Stimulated activated CD4-positive, alpha-beta T cell treated with anti-CD3 and anti-CD28 coated beads, Interleukin-2, amount 100 ng/mL, for 48 hours (primary cell): ENCODE measurements around the gene YY1AP1.
"Not testable (repeated sequence)": the region's sequence is repeated elsewhere in the genome, so short reads cannot be mapped to it uniquely, and the experiment has no call there.

Experiments used
- DNase-seq, 2 donors: peaks; one replicate each; pipeline ENCODE4 v3.0.0-alpha.2; 2020

YY1AP1 gene

GRCh38 chr1:155695072-155695471 is 6.5 kb upstream of the YY1AP1 start:
- no peak for DNase-seq

- DNase-seq: no peak
Measured at GRCh38 chr1:155694167-155694566, 5.6 kb upstream of the YY1AP1 start.

- no peak for DNase-seq
Measured at GRCh38 chr1:155691992-155692528, 3.5 kb upstream of the YY1AP1 start.

- DNase-seq: not testable (repeated sequence)
Measured at GRCh38 chr1:155689081-155689607, 570 bp upstream of the YY1AP1 start, which contains the start of gene DAP3. Gene DAP3, plus strand, starts transcription at chr1:155689091. Its CDS starts 20,689 bp downstream, at chr1:155709780.

GRCh38 chr1:155687705-155688323 is 760 bp downstream of the YY1AP1 start:
- not testable (repeated sequence) for DNase-seq

GRCh38 chr1:155681776-155682175 is 6.8 kb downstream of the YY1AP1 start:
- no peak for DNase-seq

GRCh38 chr1:155680531-155680930 is 8.0 kb downstream of the YY1AP1 start:
- no peak for DNase-seq

- not testable (repeated sequence) for DNase-seq
Measured at GRCh38 chr1:155678992-155679391, 9.6 kb downstream of the YY1AP1 start.

GRCh38 chr1:155678027-155678426 is 10.5 kb downstream of the YY1AP1 start:
- DNase-seq: no peak

GRCh38 chr1:155673003-155673402 is 15.6 kb downstream of the YY1AP1 start:
- no peak for DNase-seq

GRCh38 chr1:155671750-155672149 is 16.8 kb downstream of the YY1AP1 start:
- DNase-seq: no peak

GRCh38 chr1:155669233-155670162 is 19.1 kb downstream of the YY1AP1 start:
- no peak for DNase-seq

- DNase-seq: not testable (repeated sequence)
Measured at GRCh38 chr1:155661239-155661638, 27.3 kb downstream of the YY1AP1 start.

GRCh38 chr1:155657463-155657862 is 31.1 kb downstream of the YY1AP1 start:
- DNase-seq: no peak

- DNase-seq: no peak
Measured at GRCh38 chr1:155652951-155653350, 35.6 kb downstream of the YY1AP1 start.

GRCh38 chr1:155651861-155652661 is 36.5 kb downstream of the YY1AP1 start:
- DNase-seq: no peak

- no peak for DNase-seq
Measured at GRCh38 chr1:155650231-155650757, 38.3 kb downstream of the YY1AP1 start.

- DNase-seq: no peak
Measured at GRCh38 chr1:155649676-155650075, 38.9 kb downstream of the YY1AP1 start.

- no peak for DNase-seq
Measured at GRCh38 chr1:155648207-155649147, 40.1 kb downstream of the YY1AP1 start.

- no peak for DNase-seq
Measured at GRCh38 chr1:155646307-155646706, 42.3 kb downstream of the YY1AP1 start.

GRCh38 chr1:155645648-155646047 is 42.9 kb downstream of the YY1AP1 start:
- DNase-seq: no peak
